ENCODE measurements around the gene CDC42BPA. TPM values are rescaled to one million over a fixed set of nuclear protein-coding genes. Genes with fewer than 3 reads are reported as not detected.

The CDC42BPA gene
- total and polyA plus RNA-seq, 2 donors (not counting 1 experiment from before 2014, with no cell fraction given), result 26.4 to 77.1 TPM

DNA sequence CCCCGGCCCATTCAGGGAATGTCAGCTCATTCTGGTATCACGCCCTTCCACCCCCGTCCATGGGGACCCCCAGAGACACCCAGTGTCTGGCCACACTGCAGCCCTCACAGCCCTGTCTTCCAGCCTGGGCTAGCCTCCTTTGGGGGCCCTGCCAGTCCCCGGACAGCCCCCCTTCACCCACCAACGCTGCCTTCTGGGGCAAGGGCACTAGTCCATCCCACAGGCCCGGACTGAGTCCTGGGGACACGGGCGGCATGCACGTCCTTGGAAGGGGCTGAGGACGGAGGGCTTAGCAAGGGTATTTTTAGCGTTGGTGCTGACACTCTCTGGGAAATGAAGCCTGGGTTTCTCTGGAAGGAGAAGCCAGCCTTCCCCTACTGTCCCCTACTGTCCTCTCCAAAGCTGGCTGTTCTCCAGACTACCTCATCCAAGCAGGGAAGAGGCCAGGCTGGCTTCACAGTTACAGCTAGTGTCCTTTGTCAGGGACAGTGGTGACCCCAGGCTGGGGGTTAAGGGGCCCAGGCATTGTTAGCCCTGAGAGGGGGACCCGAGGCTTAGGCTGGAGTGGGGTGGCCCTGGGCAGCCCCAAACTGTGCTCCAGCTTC lies 338.7 kb downstream of the CDC42BPA start:
- H3K27ac ChIP-seq (ENCODE audit: insufficient read depth, low read length), result no peak overlapping the region
- DNase-seq (ENCODE audit: low read depth in 2 of 2), result no peak
- H3K4me3 ChIP-seq (replicated peaks in 1 of 4; ENCODE audit: control extremely low read depth in 1 of 4, insufficient read depth in 1 of 4, low read depth in 3 of 4, low read length in 4 of 4), result no peak overlapping the region

GRCh38 chr1:226979115-226979516 lies 339.2 kb downstream of the CDC42BPA start:
- Histone ChIP-seq H3K36me3 (ENCODE audit: control insufficient read depth, insufficient read depth, low read length) (peaks cover 4% of the 10 kb centered on the region), H3K4me1 (ENCODE audit: control insufficient read depth, extremely low read depth, insufficient read depth, low read length) (peaks cover 5% of the 10 kb centered on the region), H2AFZ (ENCODE audit: low read length) (no peak overlapping the region), H4K20me1 (ENCODE audit: control insufficient read depth, extremely low read depth, insufficient read depth, low read length) (no peaks in the 10 kb centered on the region), H3K9me3 (ENCODE audit: control insufficient read depth, insufficient read depth, low read depth, low read length) (no peaks in the 10 kb centered on the region), H3K9ac (ENCODE audit: insufficient read depth, low read length) (no peak overlapping the region), H3K79me2 (ENCODE audit: control insufficient read depth, insufficient read depth, low read length) (no peaks in the 10 kb centered on the region), H3K4me3 (replicated peaks in 1 of 4; ENCODE audit: control extremely low read depth in 1 of 4, insufficient read depth in 1 of 4, low read depth in 3 of 4, low read length in 4 of 4) (no peak overlapping the region), H3K4me2 (ENCODE audit: extremely low read depth, insufficient read depth, low read length) (no peak overlapping the region), H3K27me3 (ENCODE audit: control insufficient read depth, insufficient read depth, low read length) (no peaks in the 10 kb centered on the region), H3K27ac (ENCODE audit: insufficient read depth, low read length) (no peak overlapping the region)
- no peak for DNase-seq (ENCODE audit: low read depth in 2 of 2)
- TF ChIP-seq, protein P1, sequence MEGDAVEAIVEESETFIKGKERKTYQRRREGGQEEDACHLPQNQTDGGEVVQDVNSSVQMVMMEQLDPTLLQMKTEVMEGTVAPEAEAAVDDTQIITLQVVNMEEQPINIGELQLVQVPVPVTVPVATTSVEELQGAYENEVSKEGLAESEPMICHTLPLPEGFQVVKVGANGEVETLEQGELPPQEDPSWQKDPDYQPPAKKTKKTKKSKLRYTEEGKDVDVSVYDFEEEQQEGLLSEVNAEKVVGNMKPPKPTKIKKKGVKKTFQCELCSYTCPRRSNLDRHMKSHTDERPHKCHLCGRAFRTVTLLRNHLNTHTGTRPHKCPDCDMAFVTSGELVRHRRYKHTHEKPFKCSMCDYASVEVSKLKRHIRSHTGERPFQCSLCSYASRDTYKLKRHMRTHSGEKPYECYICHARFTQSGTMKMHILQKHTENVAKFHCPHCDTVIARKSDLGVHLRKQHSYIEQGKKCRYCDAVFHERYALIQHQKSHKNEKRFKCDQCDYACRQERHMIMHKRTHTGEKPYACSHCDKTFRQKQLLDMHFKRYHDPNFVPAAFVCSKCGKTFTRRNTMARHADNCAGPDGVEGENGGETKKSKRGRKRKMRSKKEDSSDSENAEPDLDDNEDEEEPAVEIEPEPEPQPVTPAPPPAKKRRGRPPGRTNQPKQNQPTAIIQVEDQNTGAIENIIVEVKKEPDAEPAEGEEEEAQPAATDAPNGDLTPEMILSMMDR (conservative IDR thresholded peaks at IDR 0.05 in 1 of 2, IDR thresholded peaks at IDR 0.05 in 1 of 2; ENCODE audit: low read depth in 1 of 2, low read length in 2 of 2), result no peak
- TF ChIP-seq EZH2 (IDR thresholded peaks at IDR 0.05; ENCODE audit: low read length, missing control alignments), result no peak

More for the DNA sequence above, 338.7 kb downstream of the CDC42BPA start:
- H3K9ac ChIP-seq (ENCODE audit: insufficient read depth, low read length), result no peak overlapping the region
- H3K4me1 ChIP-seq (ENCODE audit: control insufficient read depth, extremely low read depth, insufficient read depth, low read length), result peaks cover 1% of the 10 kb centered on the region
- no peak overlapping the region for H2AFZ ChIP-seq (ENCODE audit: low read length)
- no peaks in the 10 kb centered on the region for H4K20me1 ChIP-seq (ENCODE audit: control insufficient read depth, extremely low read depth, insufficient read depth, low read length)
- TF ChIP-seq, protein P1 (conservative IDR thresholded peaks at IDR 0.05 in 1 of 2, IDR thresholded peaks at IDR 0.05 in 1 of 2; ENCODE audit: low read depth in 1 of 2, low read length in 2 of 2), result no peak
- TF ChIP-seq EZH2 (IDR thresholded peaks at IDR 0.05; ENCODE audit: low read length, missing control alignments), result no peak
- H3K4me2 ChIP-seq (ENCODE audit: extremely low read depth, insufficient read depth, low read length), result no peak overlapping the region
- H3K27me3 ChIP-seq (ENCODE audit: control insufficient read depth, insufficient read depth, low read length), result no peaks in the 10 kb centered on the region
- H3K79me2 ChIP-seq (ENCODE audit: control insufficient read depth, insufficient read depth, low read length), result no peaks in the 10 kb centered on the region
- H3K9me3 ChIP-seq (ENCODE audit: control insufficient read depth, insufficient read depth, low read depth, low read length), result no peaks in the 10 kb centered on the region
- H3K36me3 ChIP-seq (ENCODE audit: control insufficient read depth, insufficient read depth, low read length), result peaks cover 4% of the 10 kb centered on the region

- no peak overlapping the region for H3K4me3 ChIP-seq (replicated peaks in 1 of 4; ENCODE audit: control extremely low read depth in 1 of 4, insufficient read depth in 1 of 4, low read depth in 3 of 4, low read length in 4 of 4)
- H3K27ac ChIP-seq (ENCODE audit: insufficient read depth, low read length), result no peak overlapping the region
- DNase-seq (ENCODE audit: low read depth in 2 of 2), result no peak
- H3K9ac ChIP-seq (ENCODE audit: insufficient read depth, low read length), result no peak overlapping the region
- H3K27me3 ChIP-seq (ENCODE audit: control insufficient read depth, insufficient read depth, low read length), result no peaks in the 10 kb centered on the region
- TF ChIP-seq, protein P1 (conservative IDR thresholded peaks at IDR 0.05 in 1 of 2, IDR thresholded peaks at IDR 0.05 in 1 of 2; ENCODE audit: low read depth in 1 of 2, low read length in 2 of 2), result no peak
- no peaks in the 10 kb centered on the region for H3K9me3 ChIP-seq (ENCODE audit: control insufficient read depth, insufficient read depth, low read depth, low read length)
- H4K20me1 ChIP-seq (ENCODE audit: control insufficient read depth, extremely low read depth, insufficient read depth, low read length), result no peaks in the 10 kb centered on the region
- H3K4me1 ChIP-seq (ENCODE audit: control insufficient read depth, extremely low read depth, insufficient read depth, low read length), result peaks cover 7% of the 10 kb centered on the region
- peaks cover 4% of the 10 kb centered on the region for H3K36me3 ChIP-seq (ENCODE audit: control insufficient read depth, insufficient read depth, low read length)
- no peak overlapping the region for H3K4me2 ChIP-seq (ENCODE audit: extremely low read depth, insufficient read depth, low read length)
- H2AFZ ChIP-seq (ENCODE audit: low read length), result no peak overlapping the region
- no peaks in the 10 kb centered on the region for H3K79me2 ChIP-seq (ENCODE audit: control insufficient read depth, insufficient read depth, low read length)
Observed at GRCh38 chr1:226978432-226979114, 339.7 kb downstream of the CDC42BPA start.
